ENCODE results near the gene GOLGA8T.
"Not testable (repeated sequence)": the region's sequence is repeated elsewhere in the genome, so short reads cannot be mapped to it uniquely, and the experiment has no call there.

The GOLGA8T gene

GRCh38 chr15:30192119-30192745, 57.4 kb downstream of the GOLGA8T start:
- not testable (repeated sequence) for DNase-seq

- DNase-seq, result not testable (repeated sequence)
Observed at GRCh38 chr15:30192892-30193291, 58.0 kb downstream of the GOLGA8T start.

Data from DMS79 treated with DMSO at 0.1 percent for 48 hours (cell line).